IMR-90 (cell line): ENCODE measurements around the gene TTLL4. TPM values are rescaled to one million over a fixed set of nuclear protein-coding genes. Genes with fewer than 3 reads are reported as not detected.

ENCODE experiments used
- ATAC-seq: fragments of 200-7000 bp; cut with Tn5 transposase; 2 replicates; pipeline ENCODE4 v1.9.1; 2020; ENCODE audit warnings: low read depth, mild to moderate bottlenecking, moderate library complexity
- BruUV-seq: library from RNA; stranded (reverse); fragments of 400-500 nt; replicated peaks from 2 replicates; lab custom pipeline; 2021; lab: Mats Ljungman, UMichigan
- CTCF ChIA-PET: fragments of 300-600 bp; formaldehyde crosslinking; extraction: SDS; loops from one replicate; lab custom pipeline; 2021; ENCODE audit warnings: antibody characterized with exemption; lab: Yijun Ruan, JAX
- POLR2A ChIA-PET: fragments of 300-600 bp; sonication (Branson Sonifier 250); formaldehyde crosslinking; loops from one replicate; lab custom pipeline; 2022; ENCODE audit warnings: antibody characterized with exemption; ENCODE audit not compliant: unreplicated experiment; lab: Charles Lee
- DNase-seq: peaks from one replicate; pipeline ENCODE4 v3.0.0; 2013
- H2AFZ ChIP-seq: replicated peaks from 2 replicates; pipeline ENCODE3; 2013; ENCODE audit warnings: low read length, mild to moderate bottlenecking; ENCODE audit not compliant: poor library complexity
- H2AK5ac ChIP-seq: 2 replicates; pipeline ENCODE4 v1.6.1; 2013; ENCODE audit warnings: low read depth, low read length, inconsistent platforms
- H2AK9ac ChIP-seq: replicated peaks from 2 replicates; pipeline ENCODE3; 2013; ENCODE audit warnings: mild to moderate bottlenecking, low read depth, low read length, moderate library complexity; ENCODE audit not compliant: poor library complexity
- H2BK120ac ChIP-seq: 2 replicates; pipeline ENCODE4 v1.6.1; 2013; ENCODE audit warnings: low read depth, low read length, inconsistent platforms
- H2BK15ac ChIP-seq: 3 replicates; pipeline ENCODE4 v1.6.1; 2013; ENCODE audit warnings: low read depth, low read length, inconsistent platforms
- H2BK20ac ChIP-seq: 2 replicates; pipeline ENCODE4 v1.6.1; 2013; ENCODE audit warnings: low read depth, mild to moderate bottlenecking, inconsistent platforms, low read length, moderate library complexity
- H2BK5ac ChIP-seq: 2 replicates; pipeline ENCODE4 v1.6.1; 2013; ENCODE audit warnings: mild to moderate bottlenecking, low read depth, low read length, inconsistent platforms; ENCODE audit not compliant: poor library complexity, severe bottlenecking
- H3K14ac ChIP-seq: replicated peaks from 2 replicates; pipeline ENCODE4 v1.6.1; 2013; ENCODE audit warnings: low read depth, low read length, inconsistent platforms
- H3K18ac ChIP-seq: 2 replicates; pipeline ENCODE4 v1.6.1; 2013; ENCODE audit warnings: low read depth, low read length, control low read depth
- H3K23ac ChIP-seq: 2 replicates; pipeline ENCODE4 v1.6.1; 2013; ENCODE audit warnings: low read depth, low read length, inconsistent platforms
- H3K27ac ChIP-seq: 2 replicates; pipeline ENCODE4 v1.5.1; 2013; ENCODE audit warnings: mild to moderate bottlenecking, control low read depth, low read length; ENCODE audit not compliant: insufficient read depth
- H3K27me3 ChIP-seq: 2 replicates; pipeline ENCODE4 v1.6.1; 2013; ENCODE audit warnings: low read length; ENCODE audit not compliant: control insufficient read depth, insufficient read depth
- H3K36me3 ChIP-seq: 2 replicates; pipeline ENCODE4 v1.6.1; 2013; ENCODE audit warnings: low read length, mixed read lengths; ENCODE audit not compliant: control insufficient read depth, insufficient read depth
- H3K4ac ChIP-seq: 2 replicates; pipeline ENCODE4 v1.6.1; 2013; ENCODE audit warnings: low read depth, low read length, inconsistent platforms
- H3K4me1 ChIP-seq: 2 replicates; pipeline ENCODE4 v1.6.1; 2013; ENCODE audit warnings: low read length, mixed read lengths; ENCODE audit not compliant: control insufficient read depth, insufficient read depth
- H3K4me2 ChIP-seq: 2 replicates; pipeline ENCODE4 v1.6.1; 2013; ENCODE audit warnings: low read depth, mild to moderate bottlenecking, control low read depth, low read length, moderate library complexity
- H3K4me3 ChIP-seq: 2 replicates; pipeline ENCODE4 v1.5.1; 2013; ENCODE audit warnings: low read depth, mild to moderate bottlenecking, control low read depth, low read length, moderate library complexity; ENCODE audit not compliant: insufficient read depth
- H3K56ac ChIP-seq: 2 replicates; pipeline ENCODE4 v1.6.1; 2013; ENCODE audit warnings: low read length, inconsistent platforms; ENCODE audit not compliant: insufficient read depth; ENCODE audit errors: extremely low read depth
- H3K79me1 ChIP-seq, 2 experiments: 2 replicates each; pipeline ENCODE4 v1.6.1; 2013; ENCODE audit warnings: low read length in 2 of 2, inconsistent platforms in 1 of 2, low read depth in 1 of 2
- H3K9ac ChIP-seq: 2 replicates; pipeline ENCODE4 v1.6.1; 2013; ENCODE audit warnings: low read depth, low read length, control low read depth
- H3K9me1 ChIP-seq: 2 replicates; pipeline ENCODE4 v1.6.1; 2013; ENCODE audit warnings: low read length, inconsistent platforms; ENCODE audit not compliant: insufficient read depth
- H3K9me3 ChIP-seq: 2 replicates; pipeline ENCODE4 v1.6.1; 2013; ENCODE audit warnings: low read length; ENCODE audit not compliant: control insufficient read depth, insufficient read depth
- H4K20me1 ChIP-seq: 2 replicates; pipeline ENCODE4 v1.6.1; 2013; ENCODE audit warnings: low read length, inconsistent platforms; ENCODE audit not compliant: insufficient read depth
- H4K5ac ChIP-seq: 2 replicates; pipeline ENCODE4 v1.6.1; 2013; ENCODE audit warnings: mild to moderate bottlenecking, low read depth, low read length, control low read depth
- H4K8ac ChIP-seq, 2 experiments: 2 replicates each; pipeline ENCODE4 v1.6.1; 2013; ENCODE audit warnings: low read depth in 2 of 2, low read length in 2 of 2, control low read depth in 1 of 2, inconsistent platforms in 1 of 2
- H4K91ac ChIP-seq: 2 replicates; pipeline ENCODE4 v1.6.1; 2013; ENCODE audit warnings: low read depth, low read length, inconsistent platforms; ENCODE audit not compliant: insufficient read depth
- BHLHE40 ChIP-seq: fragments of 150-350 bp; IDR thresholded peaks from 2 replicates; pipeline ENCODE4 v1.6.1; 2016; ENCODE audit warnings: mild to moderate bottlenecking, low read depth, low read length
- CHD1 ChIP-seq: IDR thresholded peaks from 2 replicates; pipeline ENCODE4 v1.6.1; 2012; ENCODE audit warnings: low read depth, low read length, improper control_type of control experiment
- FOS ChIP-seq: fragments of 150-350 bp; IDR thresholded peaks from 2 replicates; pipeline ENCODE4 v1.6.1; 2016; ENCODE audit warnings: low read depth, low read length
- MAZ ChIP-seq: IDR thresholded peaks from 2 replicates; pipeline ENCODE4 v1.6.1; 2012; ENCODE audit warnings: low read depth, mild to moderate bottlenecking, low read length, improper control_type of control experiment, moderate library complexity, borderline replicate concordance
- MXI1 ChIP-seq: IDR thresholded peaks from 2 replicates; pipeline ENCODE4 v1.6.1; 2012; ENCODE audit warnings: low read depth, mild to moderate bottlenecking, low read length, moderate library complexity, borderline replicate concordance
- NFE2L2 ChIP-seq: fragments of 150-350 bp; IDR thresholded peaks from 2 replicates; pipeline ENCODE4 v1.6.1; 2016; ENCODE audit warnings: low read depth, mild to moderate bottlenecking, low read length
- POLR2A ChIP-seq: IDR thresholded peaks from 2 replicates; pipeline ENCODE4 v1.6.1; 2012; ENCODE audit warnings: mild to moderate bottlenecking, low read depth, low read length
- RAD21 ChIP-seq: IDR thresholded peaks from 2 replicates; pipeline ENCODE4 v1.6.1; 2012; ENCODE audit warnings: low read length, improper control_type of control experiment
- RCOR1 ChIP-seq: IDR thresholded peaks from 2 replicates; pipeline ENCODE4 v1.6.1; 2012; ENCODE audit warnings: mild to moderate bottlenecking, low read length, improper control_type of control experiment; ENCODE audit not compliant: insufficient replicate concordance
- WGBS, 2 experiments: methylation state at CpG; one replicate each; pipeline versions ENCODE4 v1.1.5 to v1.1.7; 2013; ENCODE audit warnings: missing lambda C conversion rate in 2 of 2; ENCODE audit not compliant: insufficient read length in 1 of 2; ENCODE audit errors: extremely low coverage in 2 of 2; 5-methylcytosine and 5-hydroxymethylcytosine counted together
- dilution Hi-C: fragments of 300-500 bp; cut with HindIII; formaldehyde crosslinking; loops from one replicate; pipeline ENCODE4 v1.14.3; 2018; ENCODE audit warnings: low sequenced_read_pairs; ENCODE audit not compliant: unreplicated experiment
- in situ Hi-C: fragments of 300-500 bp; cut with MboI; formaldehyde crosslinking; loops from 3 replicates; pipeline ENCODE4 v1.14.3; 2019; ENCODE audit warnings: low sequenced_read_pairs, inconsistent platforms, mixed read lengths
- intact Hi-C: fragments of 100-400 bp; cut with micrococcal nuclease; formaldehyde crosslinking; loops from 2 replicates; pipeline ENCODE4 v1.10.0; 2022
- polyA plus RNA-seq, 3 experiments: library from polyadenylated mRNA; depleted of rRNA; stranded (reverse); fragments of >200 nt; gene quantifications; 2 replicates each; pipeline ENCODE4 v1.2.3, GENCODE V29; 2012; ENCODE audit warnings: low replicate concordance in 1 of 3
- total RNA-seq: library from RNA; depleted of rRNA; stranded (reverse); fragments of >200 nt; gene quantifications from 2 replicates; pipeline ENCODE4 v1.2.3, GENCODE V29; 2012
- TF ChIP-seq, protein P1 (sequence below): fragments of 150-350 bp; IDR thresholded peaks from 2 replicates; pipeline ENCODE4 v1.6.1; 2017; ENCODE audit warnings: mild to moderate bottlenecking, antibody characterized with exemption, low read length, low read depth
- TF ChIP-seq, protein P2 (sequence below): conservative IDR thresholded peaks from 2 replicates; pipeline ENCODE4 v1.5.1; 2012; ENCODE audit warnings: mild to moderate bottlenecking, low read depth, low read length, improper control_type of control experiment
- TF ChIP-seq, protein P3 (sequence below): fragments of 150-350 bp; IDR thresholded peaks from 2 replicates; pipeline ENCODE4 v1.6.1; 2016; ENCODE audit warnings: low read depth, mild to moderate bottlenecking, low read length, moderate library complexity, borderline replicate concordance

The TTLL4 gene
- total and polyA plus RNA-seq, 2 of the 4 experiments (the other 2 are of a cell fraction), result 9.0 to 22.9 TPM

DNA sequence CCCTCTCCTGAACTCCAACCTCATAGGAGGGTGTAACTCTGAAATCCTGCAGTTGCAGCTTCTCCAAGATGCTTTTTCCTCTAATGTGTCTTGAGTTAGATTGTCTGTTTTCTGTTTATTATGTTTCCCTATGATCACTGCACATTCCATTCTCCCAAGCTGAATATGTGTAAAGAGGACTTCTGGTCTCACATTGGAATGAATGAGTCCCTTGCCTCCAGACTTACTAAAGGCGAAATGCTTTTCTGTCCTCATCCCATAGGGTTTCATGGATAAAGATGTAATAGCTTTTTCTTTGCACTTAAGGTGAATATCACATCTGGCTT is 35.8 kb downstream of the TTLL4 start:
- H4K20me1 ChIP-seq, result no peaks in the 10 kb centered on the region
- intact Hi-C loops, result no loop called here
- no peak overlapping the region for H4K91ac ChIP-seq
- no peak overlapping the region for H3K14ac ChIP-seq
- H3K4me3 ChIP-seq, result no peak overlapping the region
- no peak overlapping the region for H3K27ac ChIP-seq
- H2AK5ac ChIP-seq, result no peak overlapping the region
- ATAC-seq (peak; percentile 46), DNase-seq (no peak)
- H3K79me1 ChIP-seq, result peaks cover 0 to 3% of the 10 kb centered on the region in 2 experiments; a peak in 2 of 4 replicates
- H3K9me1 ChIP-seq, result peaks cover 10% of the 10 kb centered on the region; the same call in 1 of the 2 replicates
- H3K4me2 ChIP-seq, result no peak overlapping the region
- no peak overlapping the region for H3K9ac ChIP-seq
- dilution Hi-C loops, result no loop called here
- H3K23ac ChIP-seq, result no peak overlapping the region
- in situ Hi-C loops, result no loop called here
- 0 out of 2 replicates have a peak, but pooled peaks cover 2% of the 10 kb centered on the region for H3K4me1 ChIP-seq
- POLR2A ChIA-PET, result no interaction called here
- no peak overlapping the region for H2AFZ ChIP-seq
- H2BK15ac ChIP-seq, result no peak overlapping the region
- H4K8ac ChIP-seq, result no peak overlapping the region
- H2BK120ac ChIP-seq, result no peak overlapping the region
- H2BK5ac ChIP-seq, result peak overlapping the region; percentile 15
- TF ChIP-seq, protein P1, sequence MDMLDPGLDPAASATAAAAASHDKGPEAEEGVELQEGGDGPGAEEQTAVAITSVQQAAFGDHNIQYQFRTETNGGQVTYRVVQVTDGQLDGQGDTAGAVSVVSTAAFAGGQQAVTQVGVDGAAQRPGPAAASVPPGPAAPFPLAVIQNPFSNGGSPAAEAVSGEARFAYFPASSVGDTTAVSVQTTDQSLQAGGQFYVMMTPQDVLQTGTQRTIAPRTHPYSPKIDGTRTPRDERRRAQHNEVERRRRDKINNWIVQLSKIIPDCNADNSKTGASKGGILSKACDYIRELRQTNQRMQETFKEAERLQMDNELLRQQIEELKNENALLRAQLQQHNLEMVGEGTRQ, result no peak
- TF ChIP-seq BHLHE40 (no peak), NFE2L2 (no peak), RAD21 (no peak), FOS (no peak), POLR2A (no peak), CHD1 (no peak), MAZ (no peak), MXI1 (no peak), RCOR1 (no peak)
- TF ChIP-seq, protein P2, sequence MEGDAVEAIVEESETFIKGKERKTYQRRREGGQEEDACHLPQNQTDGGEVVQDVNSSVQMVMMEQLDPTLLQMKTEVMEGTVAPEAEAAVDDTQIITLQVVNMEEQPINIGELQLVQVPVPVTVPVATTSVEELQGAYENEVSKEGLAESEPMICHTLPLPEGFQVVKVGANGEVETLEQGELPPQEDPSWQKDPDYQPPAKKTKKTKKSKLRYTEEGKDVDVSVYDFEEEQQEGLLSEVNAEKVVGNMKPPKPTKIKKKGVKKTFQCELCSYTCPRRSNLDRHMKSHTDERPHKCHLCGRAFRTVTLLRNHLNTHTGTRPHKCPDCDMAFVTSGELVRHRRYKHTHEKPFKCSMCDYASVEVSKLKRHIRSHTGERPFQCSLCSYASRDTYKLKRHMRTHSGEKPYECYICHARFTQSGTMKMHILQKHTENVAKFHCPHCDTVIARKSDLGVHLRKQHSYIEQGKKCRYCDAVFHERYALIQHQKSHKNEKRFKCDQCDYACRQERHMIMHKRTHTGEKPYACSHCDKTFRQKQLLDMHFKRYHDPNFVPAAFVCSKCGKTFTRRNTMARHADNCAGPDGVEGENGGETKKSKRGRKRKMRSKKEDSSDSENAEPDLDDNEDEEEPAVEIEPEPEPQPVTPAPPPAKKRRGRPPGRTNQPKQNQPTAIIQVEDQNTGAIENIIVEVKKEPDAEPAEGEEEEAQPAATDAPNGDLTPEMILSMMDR, result no peak
- TF ChIP-seq, protein P3, sequence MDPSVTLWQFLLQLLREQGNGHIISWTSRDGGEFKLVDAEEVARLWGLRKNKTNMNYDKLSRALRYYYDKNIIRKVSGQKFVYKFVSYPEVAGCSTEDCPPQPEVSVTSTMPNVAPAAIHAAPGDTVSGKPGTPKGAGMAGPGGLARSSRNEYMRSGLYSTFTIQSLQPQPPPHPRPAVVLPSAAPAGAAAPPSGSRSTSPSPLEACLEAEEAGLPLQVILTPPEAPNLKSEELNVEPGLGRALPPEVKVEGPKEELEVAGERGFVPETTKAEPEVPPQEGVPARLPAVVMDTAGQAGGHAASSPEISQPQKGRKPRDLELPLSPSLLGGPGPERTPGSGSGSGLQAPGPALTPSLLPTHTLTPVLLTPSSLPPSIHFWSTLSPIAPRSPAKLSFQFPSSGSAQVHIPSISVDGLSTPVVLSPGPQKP, result no peak
- H4K5ac ChIP-seq, result no peak overlapping the region
- H3K4ac ChIP-seq, result no peak overlapping the region
- no peak overlapping the region for H3K18ac ChIP-seq
- no peak overlapping the region for H3K56ac ChIP-seq
- no TSS peak for BruUV-seq
- H3K9me3 ChIP-seq, result no peaks in the 10 kb centered on the region
- no peaks in the 10 kb centered on the region for H3K27me3 ChIP-seq
- H2AK9ac ChIP-seq, result no peak overlapping the region
- no CpG with 5 or more reads among the region's 1 CpG for WGBS, 2 experiments
- no peak overlapping the region for H2BK20ac ChIP-seq
- CTCF ChIA-PET, result no interaction called here
- H3K36me3 ChIP-seq, result peaks cover 46% of the 10 kb centered on the region
